Stimulated activated memory B cell treated with anti-CD40 and anti-IgM and Interleukin-4, amounts not matched to agents 10 μg/mL and 1 μg/mL and 100 μg/mL, for 72 hours (primary cell): Measurements from ENCODE around the gene BEND3.
"Not testable (repeated sequence)": the region's sequence is repeated elsewhere in the genome, so short reads cannot be mapped to it uniquely, and the experiment has no call there.

Experiments used
- ATAC-seq: fragments of 150-1000 bp; cut with Tn5 transposase; 2 replicates; pipeline ENCODE4 v1.10.0; 2021
- H3K27ac Mint-ChIP-seq: one replicate; pipeline ENCODE4 v1.8.0; 2022; ENCODE audit warnings: mild to moderate bottlenecking, mixed read lengths
- H3K27me3 Mint-ChIP-seq: one replicate; pipeline ENCODE4 v1.8.0; 2022; ENCODE audit warnings: mixed read lengths
- H3K36me3 Mint-ChIP-seq: one replicate; pipeline ENCODE4 v1.8.0; 2022; ENCODE audit warnings: mixed read lengths
- H3K4me1 Mint-ChIP-seq: one replicate; pipeline ENCODE4 v1.8.0; 2022; ENCODE audit warnings: mixed read lengths
- H3K4me3 Mint-ChIP-seq: one replicate; pipeline ENCODE4 v1.8.0; 2022; ENCODE audit warnings: mild to moderate bottlenecking, moderate library complexity, mixed read lengths
- H3K9me3 Mint-ChIP-seq: one replicate; pipeline ENCODE4 v1.8.0; 2022; ENCODE audit warnings: mixed read lengths

BEND3 gene

DNA sequence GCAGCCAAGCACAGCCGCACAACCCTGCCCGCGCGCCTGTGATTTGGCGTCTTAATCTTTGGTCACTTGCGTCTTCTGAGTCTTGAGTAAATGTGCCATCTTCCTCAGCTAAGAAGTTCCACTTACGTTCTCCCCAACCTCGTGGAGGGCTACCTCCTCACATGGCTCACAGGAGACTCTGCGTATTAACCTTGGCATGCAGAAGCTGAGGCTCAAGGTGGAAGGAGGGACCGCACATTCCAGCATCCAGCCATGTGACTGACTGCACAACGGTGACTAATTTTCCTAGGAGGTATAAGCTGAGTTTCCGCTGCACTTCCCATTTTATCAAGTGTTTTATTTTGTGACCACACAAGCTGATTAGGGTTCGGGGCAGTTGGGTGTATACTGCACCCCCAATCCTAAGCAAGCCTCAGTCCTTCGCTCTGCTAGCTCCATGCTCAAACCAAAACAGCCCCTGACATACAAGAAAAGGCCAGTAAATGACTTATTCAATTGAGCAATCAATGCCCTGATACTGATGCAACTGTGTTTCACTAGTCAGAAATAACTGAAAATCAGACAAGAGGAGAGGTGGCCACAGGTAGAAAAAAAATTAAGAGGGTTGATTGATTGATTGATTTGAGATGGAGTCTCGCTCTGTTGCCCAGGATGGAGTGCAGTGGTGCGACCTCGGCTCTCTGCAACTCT lies 7.0 kb downstream of the BEND3 start:
- Mint-ChIP-seq H3K9me3 (no peaks in the 10 kb centered on the region), H3K36me3 (peaks cover 4% of the 10 kb centered on the region), H3K4me1 (no peaks in the 10 kb centered on the region), H3K4me3 (no peak overlapping the region), H3K27me3 (no peaks in the 10 kb centered on the region), H3K27ac (no peak overlapping the region)
- no peak for ATAC-seq

DNA sequence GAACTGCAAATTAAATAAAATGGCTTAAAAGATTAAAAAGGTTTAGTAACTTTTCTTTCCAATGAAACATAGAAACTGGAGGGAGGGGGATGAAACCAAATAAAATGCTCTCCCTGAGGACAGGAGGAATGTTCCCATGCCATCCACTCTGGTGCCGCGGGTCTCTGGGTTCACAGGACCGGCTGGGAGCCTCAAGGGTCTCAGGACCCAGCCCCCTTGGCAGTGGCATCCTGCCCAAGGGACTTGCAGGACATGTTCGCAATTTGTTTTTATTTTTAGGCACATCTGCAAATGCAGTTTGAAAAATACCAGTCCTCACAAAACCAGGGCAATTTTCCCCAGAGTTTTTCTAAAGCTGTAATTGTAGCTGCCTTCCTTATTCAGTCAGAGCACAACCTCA lies 7.5 kb downstream of the BEND3 start:
- Mint-ChIP-seq H3K9me3 (no peaks in the 10 kb centered on the region), H3K4me1 (no peaks in the 10 kb centered on the region), H3K27ac (no peak overlapping the region), H3K36me3 (peaks cover 7% of the 10 kb centered on the region), H3K27me3 (no peaks in the 10 kb centered on the region), H3K4me3 (no peak overlapping the region)
- ATAC-seq: no peak

DNA sequence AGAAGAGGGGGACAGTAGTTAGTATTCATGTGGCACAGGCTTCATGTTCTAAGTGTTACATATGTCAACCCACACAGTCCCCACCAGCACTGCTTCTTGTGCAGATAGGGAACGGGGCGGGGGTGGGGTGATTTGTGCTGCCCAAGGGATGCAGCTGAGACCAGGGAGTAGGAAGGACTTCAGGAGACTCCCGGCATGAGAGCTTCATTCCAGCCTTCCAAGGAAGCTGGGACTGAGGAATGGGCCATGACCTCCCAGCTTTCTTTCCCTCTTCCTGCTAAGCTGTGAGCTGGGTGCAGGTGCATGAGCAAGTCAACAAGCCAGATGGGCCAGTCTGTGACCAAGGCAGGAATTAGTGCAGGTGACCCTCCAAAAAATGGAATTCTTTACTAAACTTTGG lies 9.2 kb downstream of the BEND3 start:
- peaks cover 7% of the 10 kb centered on the region for H3K36me3 Mint-ChIP-seq
- H3K9me3 Mint-ChIP-seq: no peaks in the 10 kb centered on the region
- no peaks in the 10 kb centered on the region for H3K27me3 Mint-ChIP-seq
- no peaks in the 10 kb centered on the region for H3K4me1 Mint-ChIP-seq
- no peak for ATAC-seq
- H3K4me3 Mint-ChIP-seq: no peak overlapping the region
- no peak overlapping the region for H3K27ac Mint-ChIP-seq

DNA sequence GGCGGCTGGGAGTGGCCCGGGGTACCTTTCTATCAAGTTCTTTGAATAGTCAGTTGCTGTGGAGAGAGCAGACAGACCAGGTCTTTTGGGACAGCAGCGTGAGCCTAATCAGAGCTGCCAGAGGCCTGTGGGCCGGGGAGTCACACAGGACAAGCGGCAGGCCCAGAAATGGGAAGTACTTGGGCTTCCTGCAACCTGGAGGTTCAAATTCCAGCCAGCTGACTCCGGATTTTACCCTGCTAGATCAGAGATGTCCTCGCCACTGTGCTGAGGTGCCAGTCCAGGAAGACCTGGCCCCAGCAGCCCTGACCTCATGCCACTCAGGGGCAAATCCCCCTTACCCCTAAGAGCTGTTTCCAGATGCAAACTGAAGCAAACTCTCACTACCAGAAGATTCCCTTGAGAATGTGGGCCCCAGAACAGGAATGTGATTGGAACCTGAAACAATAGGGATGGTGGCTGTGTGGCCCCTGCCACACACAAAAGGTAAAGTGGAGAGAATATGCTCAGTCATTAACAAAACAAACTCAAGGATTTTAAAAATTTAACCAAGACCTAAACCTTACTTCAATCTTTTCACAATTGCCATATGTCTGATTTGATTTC lies 9.7 kb downstream of the BEND3 start:
- Mint-ChIP-seq H3K4me1 (no peaks in the 10 kb centered on the region), H3K27ac (no peak overlapping the region), H3K9me3 (no peaks in the 10 kb centered on the region), H3K36me3 (peaks cover 7% of the 10 kb centered on the region), H3K4me3 (no peak overlapping the region), H3K27me3 (no peaks in the 10 kb centered on the region)
- no peak for ATAC-seq

DNA sequence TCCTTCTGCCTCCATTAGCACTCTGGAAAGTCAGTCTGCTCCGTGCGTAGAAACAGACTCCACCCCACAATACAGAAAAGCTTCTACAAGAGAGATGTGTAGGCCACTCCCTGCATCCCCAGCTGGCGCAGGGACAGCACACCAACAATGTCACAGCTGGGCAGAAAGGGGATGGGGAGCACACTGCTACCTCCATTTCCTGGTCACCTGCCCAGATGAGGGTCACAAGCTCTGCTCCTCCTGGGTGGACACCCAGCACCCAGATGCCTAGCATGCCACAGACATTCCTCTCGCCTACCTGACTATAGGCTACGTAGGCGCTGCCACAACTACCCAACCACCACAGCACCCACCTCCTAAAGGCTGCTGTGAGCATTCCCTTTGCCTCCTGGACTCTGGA lies 12.2 kb downstream of the BEND3 start:
- peaks cover 15% of the 10 kb centered on the region for H3K4me1 Mint-ChIP-seq
- peaks cover 9% of the 10 kb centered on the region for H3K36me3 Mint-ChIP-seq
- no peak overlapping the region for H3K27ac Mint-ChIP-seq
- no peak overlapping the region for H3K4me3 Mint-ChIP-seq
- no peaks in the 10 kb centered on the region for H3K27me3 Mint-ChIP-seq
- ATAC-seq: no peak
- no peaks in the 10 kb centered on the region for H3K9me3 Mint-ChIP-seq

DNA sequence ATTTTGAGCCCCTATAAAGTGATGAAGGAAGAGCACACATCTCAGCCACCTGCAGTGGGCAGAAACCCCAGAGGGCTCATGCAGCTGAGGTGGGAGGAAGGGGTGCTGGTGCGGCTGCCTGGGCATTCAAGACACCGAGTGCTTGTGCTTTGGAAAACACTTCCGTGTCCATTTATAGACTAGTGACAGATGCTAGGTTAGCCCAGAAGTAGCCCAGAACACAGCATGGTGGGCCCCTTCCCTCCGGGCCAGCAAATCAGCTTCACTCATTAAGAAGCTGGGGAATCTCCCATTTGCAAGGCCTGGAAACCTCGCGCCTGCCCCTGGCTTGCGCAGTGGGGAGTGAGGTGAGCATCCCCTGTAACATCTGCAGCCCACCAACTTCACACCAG lies 12.9 kb downstream of the BEND3 start:
- no peak overlapping the region for H3K4me3 Mint-ChIP-seq
- peaks cover 15% of the 10 kb centered on the region for H3K4me1 Mint-ChIP-seq
- ATAC-seq: no peak
- H3K36me3 Mint-ChIP-seq: peaks cover 12% of the 10 kb centered on the region
- H3K27me3 Mint-ChIP-seq: no peaks in the 10 kb centered on the region
- no peak overlapping the region for H3K27ac Mint-ChIP-seq
- H3K9me3 Mint-ChIP-seq: no peaks in the 10 kb centered on the region

DNA sequence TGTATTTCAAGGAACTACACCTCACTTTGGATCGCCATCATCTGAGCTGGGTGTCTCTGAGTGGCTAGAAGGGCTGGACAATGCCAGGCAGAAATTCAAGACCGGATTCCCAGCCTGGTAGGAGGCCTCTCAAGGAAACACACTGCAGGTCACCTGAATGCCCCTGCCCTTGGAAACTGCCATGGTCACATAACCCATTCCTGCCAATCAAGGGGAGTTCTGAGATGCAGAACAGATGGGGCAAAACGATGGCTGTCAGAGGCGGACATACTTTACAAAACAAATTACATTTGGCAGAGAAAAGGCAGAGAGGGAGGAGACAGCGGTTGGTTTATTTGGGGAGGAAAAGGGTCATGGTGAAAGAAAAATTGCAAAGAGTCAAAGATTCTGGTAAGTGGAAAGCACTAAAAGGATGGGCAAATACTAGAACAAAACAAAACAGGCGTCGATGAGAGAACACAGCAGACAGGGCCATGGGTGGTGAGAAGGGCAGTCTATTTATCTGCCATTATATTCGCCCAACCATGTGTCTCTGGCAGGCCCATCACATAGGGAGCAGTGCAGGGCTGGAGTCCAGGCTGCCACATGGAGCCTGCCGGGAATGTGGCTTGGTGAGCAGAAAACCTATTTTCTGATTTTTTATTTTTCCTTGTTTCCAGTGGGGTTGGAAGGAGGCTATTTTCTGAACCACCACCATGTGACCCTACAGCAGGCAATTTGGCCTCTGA lies 13.5 kb downstream of the BEND3 start:
- peaks cover 15% of the 10 kb centered on the region for H3K4me1 Mint-ChIP-seq
- H3K4me3 Mint-ChIP-seq: no peak overlapping the region
- H3K27ac Mint-ChIP-seq: no peak overlapping the region
- ATAC-seq: no peak
- no peaks in the 10 kb centered on the region for H3K27me3 Mint-ChIP-seq
- no peaks in the 10 kb centered on the region for H3K9me3 Mint-ChIP-seq
- H3K36me3 Mint-ChIP-seq: peaks cover 12% of the 10 kb centered on the region

DNA sequence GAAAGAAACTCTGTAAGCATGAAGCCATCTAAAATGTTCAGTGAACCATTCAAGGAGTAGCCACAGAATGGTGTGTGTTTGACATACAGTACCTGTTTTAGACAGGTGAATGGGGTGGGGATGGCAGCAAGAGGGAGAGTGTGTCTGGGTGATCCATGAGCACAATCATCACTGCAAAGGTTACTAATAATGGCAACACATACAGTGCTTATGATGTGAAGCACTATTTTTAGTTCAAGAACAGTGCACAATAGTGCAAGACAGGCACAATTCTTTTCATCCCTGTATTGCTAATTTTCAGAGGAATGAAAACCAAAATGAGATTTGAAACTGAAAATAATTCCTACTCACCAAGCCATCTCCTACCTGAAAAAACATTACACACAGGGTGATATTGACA lies 14.1 kb downstream of the BEND3 start:
- ATAC-seq: no peak
- Mint-ChIP-seq H3K4me1 (peaks cover 15% of the 10 kb centered on the region), H3K4me3 (no peak overlapping the region), H3K27ac (no peak overlapping the region), H3K27me3 (no peaks in the 10 kb centered on the region), H3K36me3 (peaks cover 12% of the 10 kb centered on the region), H3K9me3 (no peaks in the 10 kb centered on the region)

DNA sequence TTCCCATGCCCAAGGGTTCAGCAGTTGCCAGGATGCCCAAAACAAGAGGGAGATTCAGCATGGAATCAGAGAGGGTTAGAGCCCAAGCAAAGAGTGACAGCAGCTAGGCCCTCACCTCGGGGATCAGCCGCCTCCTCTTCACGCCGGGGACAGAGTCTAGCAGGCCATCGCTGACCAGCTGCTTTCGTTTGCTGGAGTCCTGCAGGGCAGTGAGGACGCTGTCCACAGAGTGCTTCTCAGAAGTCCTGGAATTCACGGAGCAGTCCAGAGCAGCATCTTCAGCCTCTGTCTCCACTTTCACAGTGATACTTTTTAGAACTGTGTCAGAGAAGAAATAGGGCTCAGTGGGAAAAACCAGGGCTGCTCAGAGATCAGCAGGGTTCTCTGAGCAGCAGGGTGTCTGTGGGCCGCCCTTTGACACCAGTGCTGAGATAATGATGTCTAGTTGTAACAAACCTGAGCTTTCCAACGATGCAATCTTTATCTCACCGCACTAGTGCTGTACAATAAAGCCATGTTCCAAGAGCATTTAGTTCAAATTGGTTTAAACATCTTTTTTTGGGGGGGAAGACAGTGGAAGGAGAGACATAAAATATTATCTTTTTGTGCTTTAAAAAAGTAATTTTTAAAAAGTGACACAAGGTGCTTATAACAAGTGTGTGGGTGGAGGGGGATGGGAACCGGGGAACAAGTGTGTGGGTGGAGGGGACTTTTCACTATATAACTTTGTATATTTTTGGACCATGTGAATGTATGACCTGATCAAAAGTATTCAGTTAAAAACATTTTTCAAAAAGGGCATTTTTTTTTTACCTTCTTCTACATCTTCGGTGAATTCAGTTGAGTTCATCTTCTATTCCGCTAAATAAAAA lies 16.6 kb downstream of the BEND3 start:
- Mint-ChIP-seq H3K27me3 (no peaks in the 10 kb centered on the region), H3K4me3 (no peak overlapping the region), H3K27ac (no peak overlapping the region), H3K4me1 (peaks cover 15% of the 10 kb centered on the region), H3K9me3 (no peaks in the 10 kb centered on the region), H3K36me3 (peaks cover 21% of the 10 kb centered on the region)
- no peak for ATAC-seq

DNA sequence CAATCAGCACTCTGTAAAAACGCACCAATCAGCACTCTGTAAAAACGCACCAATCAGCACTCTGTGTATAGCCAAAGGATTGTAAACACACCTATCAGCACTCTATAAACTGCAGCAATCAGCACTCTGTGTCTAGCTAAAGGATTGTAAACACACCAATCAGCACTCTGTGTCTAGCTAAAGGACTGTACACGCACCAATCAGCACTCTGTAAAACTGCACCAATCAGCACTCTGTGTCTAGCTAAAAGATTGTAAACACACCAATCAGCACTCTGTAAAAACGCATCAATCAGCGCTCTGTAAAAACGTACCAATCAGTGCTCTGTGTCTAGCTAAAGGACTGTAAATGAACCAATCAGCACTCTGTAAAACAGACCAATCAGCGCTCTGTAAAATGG lies 30.9 kb downstream of the BEND3 start:
- not testable (repeated sequence) for H3K9me3 Mint-ChIP-seq, H3K4me3 Mint-ChIP-seq, H3K27ac Mint-ChIP-seq, H3K27me3 Mint-ChIP-seq, ATAC-seq
- Mint-ChIP-seq H3K36me3 (peaks cover 27% of the 10 kb centered on the region), H3K4me1 (peaks cover 14% of the 10 kb centered on the region)

DNA sequence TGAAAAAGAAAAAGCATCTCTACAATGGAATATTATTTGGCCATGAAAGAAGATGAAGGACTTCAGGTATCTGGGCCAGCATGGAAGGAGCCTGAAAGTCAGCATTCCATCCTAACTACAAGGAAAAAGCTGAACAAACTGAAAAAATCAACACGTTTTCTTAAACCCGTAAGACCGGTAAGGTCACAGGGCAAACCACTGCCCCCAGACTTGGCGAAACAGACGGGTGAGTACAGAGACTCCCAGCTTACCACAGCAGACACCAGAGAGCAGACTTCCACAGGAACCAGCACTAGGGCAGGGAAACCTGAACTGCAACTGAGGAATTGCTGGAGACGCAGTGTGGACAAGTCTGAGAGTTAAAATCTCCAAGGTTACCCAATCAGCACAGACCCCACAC lies 31.4 kb downstream of the BEND3 start:
- H3K36me3 Mint-ChIP-seq: peaks cover 27% of the 10 kb centered on the region
- ATAC-seq: no peak
- H3K4me1 Mint-ChIP-seq: peaks cover 14% of the 10 kb centered on the region
- H3K4me3 Mint-ChIP-seq: no peak overlapping the region
- no peak overlapping the region for H3K27ac Mint-ChIP-seq
- no peaks in the 10 kb centered on the region for H3K27me3 Mint-ChIP-seq
- no peaks in the 10 kb centered on the region for H3K9me3 Mint-ChIP-seq

DNA sequence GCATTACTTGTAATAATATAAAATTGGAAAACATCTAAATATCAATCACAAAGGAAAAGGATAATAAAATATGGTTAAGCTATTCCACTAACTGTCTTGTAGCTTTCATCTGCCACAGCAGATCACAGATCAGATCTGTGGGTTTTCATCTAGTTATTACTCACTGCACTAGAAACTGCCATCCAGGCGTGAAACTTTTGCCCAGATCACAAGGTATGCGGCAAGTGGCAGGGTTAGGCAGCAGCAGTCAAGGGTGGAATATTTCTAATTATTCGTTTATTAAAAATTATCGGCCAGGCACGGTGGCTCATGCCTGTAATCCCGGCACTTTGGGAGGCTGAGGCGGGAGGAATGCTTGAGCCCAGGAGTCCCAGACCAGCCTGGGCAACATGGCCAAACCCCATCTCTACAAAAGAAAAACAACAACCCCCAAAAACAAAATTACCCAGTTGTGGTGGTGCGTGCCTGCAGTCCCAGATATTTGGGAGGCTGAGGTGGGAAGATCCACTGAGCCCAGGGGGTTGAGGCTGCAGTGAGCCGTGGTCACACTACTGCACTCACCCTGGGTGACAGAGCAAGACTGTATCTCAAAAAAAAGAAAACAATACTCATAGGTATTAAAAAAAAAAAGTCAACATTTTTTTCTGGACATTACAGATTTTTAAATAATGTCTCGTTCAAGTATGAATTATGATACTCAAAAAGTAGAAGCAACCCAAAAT lies 32.1 kb downstream of the BEND3 start:
- Mint-ChIP-seq H3K27ac (peak overlapping the region; percentile 24), H3K36me3 (peaks cover 21% of the 10 kb centered on the region), H3K9me3 (no peaks in the 10 kb centered on the region), H3K4me1 (peaks cover 14% of the 10 kb centered on the region), H3K27me3 (no peaks in the 10 kb centered on the region), H3K4me3 (no peak overlapping the region)
- peak; percentile 92 for ATAC-seq

DNA sequence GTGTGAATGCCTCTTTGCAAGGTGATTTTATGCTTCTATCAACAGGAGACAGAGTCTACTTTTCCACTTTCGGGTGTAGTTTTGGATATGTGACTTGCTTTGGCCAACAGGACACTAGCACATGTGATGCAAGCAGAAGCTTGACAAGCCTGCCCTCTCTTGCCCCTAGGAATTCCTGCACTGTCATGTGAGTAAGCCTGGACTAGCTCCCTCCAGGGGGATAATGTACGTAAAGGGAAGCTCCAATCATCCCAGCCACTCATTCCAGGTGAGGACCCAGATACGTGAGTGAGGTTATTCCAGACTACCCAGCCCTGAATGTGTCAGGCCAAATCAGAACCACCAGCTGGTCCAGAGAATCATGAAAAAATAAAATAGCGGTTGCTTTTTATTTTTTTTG lies 33.3 kb downstream of the BEND3 start:
- ATAC-seq: no peak
- no peak overlapping the region for H3K4me3 Mint-ChIP-seq
- no peaks in the 10 kb centered on the region for H3K9me3 Mint-ChIP-seq
- H3K27ac Mint-ChIP-seq: no peak overlapping the region
- peaks cover 16% of the 10 kb centered on the region for H3K36me3 Mint-ChIP-seq
- H3K27me3 Mint-ChIP-seq: no peaks in the 10 kb centered on the region
- peaks cover 14% of the 10 kb centered on the region for H3K4me1 Mint-ChIP-seq

DNA sequence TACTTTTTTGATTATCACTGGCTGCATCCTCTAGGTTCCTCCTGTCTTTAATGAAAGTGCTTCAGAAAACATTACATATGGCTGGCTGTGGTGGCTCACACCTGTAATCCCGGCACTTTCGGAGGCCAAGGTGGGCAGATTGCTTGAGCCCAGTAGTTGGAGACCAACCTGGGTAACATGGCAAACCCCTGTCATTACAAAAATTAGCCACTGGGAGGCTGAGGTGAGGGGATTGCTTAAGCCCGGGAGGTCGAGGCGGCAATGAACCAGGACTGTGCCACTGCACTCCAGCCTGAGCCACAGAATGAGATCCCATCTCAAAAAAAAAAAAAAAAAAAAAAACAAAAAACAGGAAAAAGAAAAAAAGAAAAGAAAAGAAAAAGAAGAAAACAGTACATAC lies 35.3 kb downstream of the BEND3 start:
- Mint-ChIP-seq H3K27me3 (no peaks in the 10 kb centered on the region), H3K4me3 (no peak overlapping the region), H3K27ac (no peak overlapping the region), H3K4me1 (peaks cover 21% of the 10 kb centered on the region), H3K9me3 (no peaks in the 10 kb centered on the region), H3K36me3 (peaks cover 13% of the 10 kb centered on the region)
- ATAC-seq: no peak

DNA sequence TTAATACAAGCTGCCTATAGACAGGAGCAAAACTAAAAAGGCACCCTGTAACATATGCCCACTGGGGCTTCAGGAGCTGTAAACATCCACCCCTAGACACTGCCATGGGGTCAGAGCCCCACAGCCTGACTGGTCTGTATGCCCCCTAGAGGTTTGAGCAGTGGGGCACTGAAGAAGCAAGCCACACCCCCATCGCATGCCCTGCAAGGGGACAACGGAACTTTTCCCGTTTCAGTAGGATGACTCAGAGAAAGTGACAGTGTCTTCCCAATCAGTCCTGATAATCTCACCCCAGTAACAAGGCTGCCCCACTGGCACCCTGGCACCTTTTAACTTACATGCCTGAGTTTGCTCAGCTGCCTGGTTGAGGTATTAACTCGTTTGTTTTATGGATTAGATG lies 35.9 kb downstream of the BEND3 start:
- H3K36me3 Mint-ChIP-seq: peaks cover 11% of the 10 kb centered on the region
- H3K4me1 Mint-ChIP-seq: peaks cover 25% of the 10 kb centered on the region
- no peak for ATAC-seq
- no peak overlapping the region for H3K27ac Mint-ChIP-seq
- H3K27me3 Mint-ChIP-seq: no peaks in the 10 kb centered on the region
- no peaks in the 10 kb centered on the region for H3K9me3 Mint-ChIP-seq
- H3K4me3 Mint-ChIP-seq: no peak overlapping the region
